GM12872 (cell line): ENCODE results near the gene KCNQ1.

ENCODE experiments used
- TF ChIP-seq, protein P1 (sequence below): IDR thresholded peaks from 3 replicates; pipeline ENCODE4 v1.5.1; 2011; ENCODE audit warnings: low read depth, mild to moderate bottlenecking, low read length, moderate library complexity; ENCODE audit not compliant: insufficient read depth

KCNQ1 gene

DNA sequence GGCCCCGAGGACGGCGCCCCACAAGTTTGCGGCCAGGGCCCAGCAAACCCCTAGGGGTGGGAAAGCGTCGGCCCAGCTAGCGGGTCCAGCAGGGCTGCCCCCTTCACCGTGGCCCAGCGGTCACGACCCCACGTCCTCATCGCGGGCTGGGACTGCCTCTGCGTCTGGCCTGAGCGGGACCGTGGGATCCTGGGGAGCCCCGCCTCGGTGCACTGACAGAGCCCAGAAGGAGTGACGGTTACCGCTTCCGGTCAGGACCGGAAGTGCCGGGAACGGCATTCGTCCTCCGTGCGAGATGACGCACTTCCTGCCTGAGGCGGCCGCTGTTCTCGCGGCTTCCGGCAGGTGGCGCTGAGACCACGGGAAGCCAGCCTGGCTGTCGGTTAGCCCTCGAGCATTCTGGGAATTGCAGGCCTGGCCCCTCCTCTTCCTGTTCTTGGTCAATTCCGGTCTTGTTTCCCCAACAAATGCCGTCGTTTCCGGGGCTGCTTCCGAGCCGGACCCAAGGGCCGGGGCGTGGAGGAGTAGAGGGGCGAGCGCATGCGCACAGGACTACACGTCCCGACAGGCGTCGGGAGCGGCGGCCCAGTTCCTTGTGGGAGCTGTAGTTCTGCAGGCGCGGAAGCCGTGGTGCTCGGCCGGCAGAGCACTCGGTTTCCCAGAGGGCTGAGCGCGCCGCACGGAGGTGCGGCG lies 44.6 kb upstream of the KCNQ1 start, which contains the start of gene TSSC4:
TSSC4 (plus strand) TSS at position 682 of the 693 bp plus-strand sequence. CDS start 1,884 bp downstream, outside the sequence.
- TF ChIP-seq, protein P1, sequence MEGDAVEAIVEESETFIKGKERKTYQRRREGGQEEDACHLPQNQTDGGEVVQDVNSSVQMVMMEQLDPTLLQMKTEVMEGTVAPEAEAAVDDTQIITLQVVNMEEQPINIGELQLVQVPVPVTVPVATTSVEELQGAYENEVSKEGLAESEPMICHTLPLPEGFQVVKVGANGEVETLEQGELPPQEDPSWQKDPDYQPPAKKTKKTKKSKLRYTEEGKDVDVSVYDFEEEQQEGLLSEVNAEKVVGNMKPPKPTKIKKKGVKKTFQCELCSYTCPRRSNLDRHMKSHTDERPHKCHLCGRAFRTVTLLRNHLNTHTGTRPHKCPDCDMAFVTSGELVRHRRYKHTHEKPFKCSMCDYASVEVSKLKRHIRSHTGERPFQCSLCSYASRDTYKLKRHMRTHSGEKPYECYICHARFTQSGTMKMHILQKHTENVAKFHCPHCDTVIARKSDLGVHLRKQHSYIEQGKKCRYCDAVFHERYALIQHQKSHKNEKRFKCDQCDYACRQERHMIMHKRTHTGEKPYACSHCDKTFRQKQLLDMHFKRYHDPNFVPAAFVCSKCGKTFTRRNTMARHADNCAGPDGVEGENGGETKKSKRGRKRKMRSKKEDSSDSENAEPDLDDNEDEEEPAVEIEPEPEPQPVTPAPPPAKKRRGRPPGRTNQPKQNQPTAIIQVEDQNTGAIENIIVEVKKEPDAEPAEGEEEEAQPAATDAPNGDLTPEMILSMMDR, result peak; percentile 99

DNA sequence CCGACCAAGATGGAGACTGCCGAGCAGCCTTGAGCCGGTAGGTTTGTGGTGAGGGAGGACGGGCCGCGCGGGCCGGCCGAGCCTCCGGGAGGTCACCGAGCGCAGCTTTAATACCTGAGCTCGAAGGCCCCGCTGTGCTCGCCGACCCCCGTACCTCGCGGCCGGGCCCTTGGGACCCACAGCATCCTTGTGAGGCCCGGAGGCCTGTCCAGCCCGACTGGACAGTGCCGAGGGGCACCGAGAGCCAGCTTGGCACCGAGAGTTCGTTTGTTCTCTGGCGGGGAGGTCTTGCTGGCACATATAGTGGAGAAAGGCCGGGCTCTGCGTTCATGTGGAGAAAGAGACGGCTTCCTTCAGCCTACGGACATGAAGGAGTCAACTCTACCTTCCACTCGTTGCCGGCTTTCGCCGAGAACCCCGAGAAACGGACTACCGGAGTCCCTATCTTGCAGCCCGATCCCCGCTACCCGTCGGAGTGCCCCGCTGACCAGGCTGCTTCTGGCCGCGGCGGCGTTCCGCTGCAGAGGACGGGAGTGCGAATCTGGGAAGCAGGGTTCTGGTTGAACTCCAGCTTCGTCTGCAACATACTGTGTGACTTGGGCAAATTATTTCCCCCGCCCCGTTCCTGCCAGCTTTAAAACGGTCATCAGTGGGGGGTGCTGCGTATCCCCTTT lies 43.9 kb upstream of the KCNQ1 start:
- TF ChIP-seq, protein P1, result no peak

DNA sequence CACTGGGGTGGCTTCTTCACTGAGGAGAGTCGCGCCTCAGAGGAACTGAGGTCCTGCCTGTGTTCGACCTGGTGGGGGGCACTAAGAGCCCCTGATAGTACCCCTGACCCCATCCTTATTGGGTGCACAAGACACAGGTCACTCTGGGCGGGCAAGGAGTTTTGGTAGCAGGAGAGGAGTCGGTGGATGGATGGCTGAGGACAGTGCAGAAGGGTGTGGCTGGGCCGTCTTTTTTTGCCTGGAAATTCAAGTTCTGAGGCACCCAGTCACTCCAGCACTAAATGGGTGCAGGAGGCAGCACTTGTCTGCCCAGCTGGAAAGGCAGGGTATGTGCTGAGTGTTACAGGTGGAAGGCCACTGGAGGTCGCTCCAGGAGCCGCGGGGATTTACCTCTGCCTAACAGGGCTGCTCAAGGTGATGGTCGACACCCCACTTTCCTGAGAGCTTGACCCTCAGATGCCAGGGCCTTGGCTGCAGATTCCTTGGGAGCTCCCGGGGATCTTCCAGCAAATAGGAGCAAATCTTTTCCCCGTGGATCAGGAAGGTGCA lies 43.3 kb upstream of the KCNQ1 start:
- TF ChIP-seq, protein P1, result peak; percentile 28; the same call in 1 of the 3 replicates

DNA sequence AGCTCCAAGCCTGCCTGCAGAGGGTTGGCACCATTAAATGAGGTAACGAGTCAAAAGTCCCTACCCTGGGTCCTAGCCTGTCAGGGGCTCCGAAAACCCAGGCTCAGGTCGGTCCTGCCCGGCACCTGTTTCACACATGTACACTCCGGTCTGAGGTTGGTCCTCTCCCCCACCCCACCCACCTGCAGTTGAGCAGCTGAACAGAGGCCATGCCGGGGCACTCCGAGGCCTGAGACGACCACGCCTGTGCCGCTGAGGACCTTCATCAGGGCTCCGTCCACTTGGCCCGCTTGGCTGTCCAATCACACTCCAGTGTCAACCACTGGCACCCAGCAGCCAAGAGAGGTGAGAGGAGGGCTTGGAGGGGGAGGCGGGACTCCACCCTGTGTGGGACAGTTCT lies 42.7 kb upstream of the KCNQ1 start:
- TF ChIP-seq, protein P1, result no peak

DNA sequence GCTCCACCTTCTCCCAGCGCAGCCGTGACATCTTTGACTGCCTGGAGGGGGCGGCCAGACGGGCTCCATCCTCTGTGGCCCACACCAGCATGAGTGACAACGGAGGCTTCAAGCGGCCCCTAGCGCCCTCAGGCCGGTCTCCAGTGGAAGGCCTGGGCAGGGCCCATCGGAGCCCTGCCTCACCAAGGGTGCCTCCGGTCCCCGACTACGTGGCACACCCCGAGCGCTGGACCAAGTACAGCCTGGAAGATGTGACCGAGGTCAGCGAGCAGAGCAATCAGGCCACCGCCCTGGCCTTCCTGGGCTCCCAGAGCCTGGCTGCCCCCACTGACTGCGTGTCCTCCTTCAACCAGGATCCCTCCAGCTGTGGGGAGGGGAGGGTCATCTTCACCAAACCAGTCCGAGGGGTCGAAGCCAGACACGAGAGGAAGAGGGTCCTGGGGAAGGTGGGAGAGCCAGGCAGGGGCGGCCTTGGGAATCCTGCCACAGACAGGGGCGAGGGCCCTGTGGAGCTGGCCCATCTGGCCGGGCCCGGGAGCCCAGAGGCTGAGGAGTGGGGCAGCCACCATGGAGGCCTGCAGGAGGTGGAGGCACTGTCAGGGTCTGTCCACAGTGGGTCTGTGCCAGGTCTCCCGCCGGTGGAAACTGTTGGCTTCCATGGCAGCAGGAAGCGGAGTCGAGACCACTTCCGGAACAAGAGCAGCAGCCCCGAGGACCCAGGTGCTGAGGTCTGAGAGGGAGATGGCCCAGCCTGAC lies 41.7 kb upstream of the KCNQ1 start:
- TF ChIP-seq, protein P1, result no peak

DNA sequence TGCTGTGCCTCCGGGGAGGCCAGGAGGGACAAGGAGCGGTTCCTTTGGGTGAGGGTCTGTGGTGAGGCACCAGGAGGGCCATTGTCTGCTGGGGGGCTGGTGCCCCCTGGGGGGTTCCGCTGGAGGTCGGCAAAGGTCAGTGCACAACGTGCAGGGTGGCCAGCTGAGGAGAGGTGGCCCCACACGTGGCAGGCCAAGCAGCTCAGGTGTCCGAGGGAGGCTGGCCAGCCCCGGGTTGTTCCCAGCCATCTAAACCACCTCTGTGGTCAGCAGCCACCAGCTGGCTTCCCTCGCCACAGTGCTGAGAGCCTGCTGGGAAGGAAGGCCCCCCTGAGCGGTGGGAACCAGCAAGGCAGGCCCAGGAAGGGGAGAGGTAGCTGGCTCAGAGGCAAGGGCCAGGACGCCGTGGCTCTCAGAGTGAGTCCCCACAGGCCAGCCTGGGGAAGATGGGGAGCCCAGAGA lies 40.0 kb upstream of the KCNQ1 start:
- TF ChIP-seq, protein P1, result no peak

DNA sequence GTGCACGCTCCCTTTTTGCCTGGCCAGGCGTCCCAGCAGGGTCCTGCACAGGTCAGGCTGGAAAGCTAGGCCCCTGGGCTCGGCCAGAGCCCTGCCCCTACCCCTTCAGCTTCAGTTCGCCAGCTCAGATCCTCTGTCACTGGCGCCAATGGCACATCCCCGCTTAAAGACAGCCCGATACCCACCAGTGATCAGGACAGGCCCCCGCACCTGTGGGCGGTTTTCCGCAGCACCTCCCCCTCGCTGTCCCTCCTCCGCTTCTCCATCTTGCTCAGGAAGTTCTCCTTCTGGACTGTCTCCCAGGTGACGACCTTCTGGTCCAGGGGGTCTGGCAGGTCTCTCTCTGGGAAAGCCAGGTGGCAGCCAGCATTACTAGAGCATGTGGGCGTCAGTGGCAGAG lies 38.4 kb upstream of the KCNQ1 start:
- TF ChIP-seq, protein P1, result no peak
